Measurements from ENCODE around the gene CYSTM1.

GRCh38 chr5:140202078-140202477, 27.1 kb downstream of the CYSTM1 start:
- TF ChIP-seq CTCF (IDR thresholded peaks at IDR 0.05; ENCODE audit: low read depth, low read length, poor library complexity, severe bottlenecking) (no peak), EZH2phosphoT487 (IDR thresholded peaks at IDR 0.05; ENCODE audit: borderline replicate concordance, low read length) (no peak)

Measured in DOHH2 (cell line).